Karpas-422 (cell line): Measurements from ENCODE around the gene CFAP43. TPM values are rescaled to one million over a fixed set of nuclear protein-coding genes. Genes with fewer than 3 reads are reported as not detected.

Experiments used
- DNase-seq: peaks from one replicate; pipeline ENCODE4 v3.0.0-alpha.2; 2015
- H2AFZ ChIP-seq: fragments of 200-600 bp; sonication (generic); 2 replicates; pipeline ENCODE4 v1.6.1; 2014; ENCODE audit warnings: antibody characterized with exemption, low read length, mixed read lengths
- H3K27ac ChIP-seq: fragments of 200-600 bp; sonication (generic); 2 replicates; pipeline ENCODE4 v1.5.1; 2014; ENCODE audit warnings: mild to moderate bottlenecking, low read length, moderate library complexity
- H3K27me3 ChIP-seq: fragments of 200-600 bp; sonication (generic); 2 replicates; pipeline ENCODE4 v1.6.1; 2014; ENCODE audit warnings: low read length, mixed read lengths
- H3K36me3 ChIP-seq: fragments of 200-600 bp; sonication (generic); 2 replicates; pipeline ENCODE4 v1.6.1; 2014; ENCODE audit warnings: low read length, mixed read lengths; ENCODE audit not compliant: insufficient read depth
- H3K4me1 ChIP-seq: fragments of 200-600 bp; sonication (generic); 2 replicates; pipeline ENCODE4 v1.6.1; 2014; ENCODE audit warnings: mild to moderate bottlenecking, low read length, mixed read lengths
- H3K4me2 ChIP-seq: fragments of 200-600 bp; sonication (generic); 2 replicates; pipeline ENCODE4 v1.6.1; 2014; ENCODE audit warnings: low read length, low read depth, mild to moderate bottlenecking; ENCODE audit not compliant: poor library complexity, severe bottlenecking
- H3K4me3 ChIP-seq: fragments of 200-600 bp; sonication (generic); 2 replicates; pipeline ENCODE4 v1.5.1; 2014; ENCODE audit warnings: mild to moderate bottlenecking, antibody characterized with exemption, low read length, mixed read lengths
- H3K79me2 ChIP-seq: fragments of 200-600 bp; sonication (generic); 2 replicates; pipeline ENCODE4 v1.6.1; 2014; ENCODE audit warnings: mild to moderate bottlenecking, low read length, mixed read lengths
- H3K9ac ChIP-seq: fragments of 200-600 bp; sonication (generic); 2 replicates; pipeline ENCODE4 v1.6.0; 2014; ENCODE audit warnings: low read length
- H3K9me2 ChIP-seq: fragments of 200-600 bp; sonication (generic), shearing (Covaris generic); replicated peaks from 2 replicates; pipeline ENCODE4 v1.6.0; 2014; ENCODE audit warnings: mild to moderate bottlenecking, low read length, moderate library complexity; ENCODE audit not compliant: insufficient read depth
- H3K9me3 ChIP-seq: fragments of 300-700, 200-600 bp; sonication (generic); 2 replicates; pipeline ENCODE4 v1.6.1; 2014; ENCODE audit warnings: low read length, mixed read lengths
- H4K20me1 ChIP-seq: fragments of 200-600 bp; sonication (generic); 2 replicates; pipeline ENCODE4 v1.6.1; 2014; ENCODE audit warnings: mild to moderate bottlenecking, antibody characterized with exemption, low read length, low read depth; ENCODE audit not compliant: insufficient read depth
- total RNA-seq: library from RNA; depleted of rRNA; stranded (reverse); fragments of >200 nt; shearing (Covaris generic); gene quantifications from 2 replicates; pipeline ENCODE4 v1.2.3, GENCODE V29; 2014; ENCODE audit warnings: low replicate concordance

The CFAP43 gene
- total RNA-seq, 1 experiment from 2014 or later = 0.07 TPM

DNA sequence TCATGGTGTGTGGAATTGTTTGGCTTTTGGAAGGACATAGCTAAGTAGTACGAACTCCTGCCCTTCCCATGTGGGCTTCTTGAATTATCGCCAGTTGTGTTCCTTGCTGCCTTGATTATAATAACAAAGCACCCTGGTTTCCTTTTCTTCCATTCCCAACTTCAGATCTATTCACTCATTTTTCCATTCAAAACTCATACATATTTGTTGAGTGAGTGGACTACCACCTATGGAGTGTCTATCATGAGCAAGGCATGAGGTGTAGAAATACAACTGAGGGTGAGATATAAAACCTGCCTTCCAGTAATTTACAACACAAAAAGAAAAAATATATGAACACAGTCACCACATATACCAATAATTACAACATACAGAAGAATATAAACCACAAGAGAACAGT lies 141.6 kb downstream of the CFAP43 start:
- Histone ChIP-seq H3K9me2 (no peaks in the 10 kb centered on the region), H3K4me3 (no peak overlapping the region), H3K9ac (no peak overlapping the region), H2AFZ (no peak overlapping the region), H3K27me3 (no peaks in the 10 kb centered on the region), H3K79me2 (no peaks in the 10 kb centered on the region), H4K20me1 (no peaks in the 10 kb centered on the region), H3K4me1 (no peaks in the 10 kb centered on the region), H3K36me3 (no peaks in the 10 kb centered on the region), H3K27ac (no peak overlapping the region), H3K4me2 (no peak overlapping the region), H3K9me3 (no peaks in the 10 kb centered on the region)
- DNase-seq = no peak

DNA sequence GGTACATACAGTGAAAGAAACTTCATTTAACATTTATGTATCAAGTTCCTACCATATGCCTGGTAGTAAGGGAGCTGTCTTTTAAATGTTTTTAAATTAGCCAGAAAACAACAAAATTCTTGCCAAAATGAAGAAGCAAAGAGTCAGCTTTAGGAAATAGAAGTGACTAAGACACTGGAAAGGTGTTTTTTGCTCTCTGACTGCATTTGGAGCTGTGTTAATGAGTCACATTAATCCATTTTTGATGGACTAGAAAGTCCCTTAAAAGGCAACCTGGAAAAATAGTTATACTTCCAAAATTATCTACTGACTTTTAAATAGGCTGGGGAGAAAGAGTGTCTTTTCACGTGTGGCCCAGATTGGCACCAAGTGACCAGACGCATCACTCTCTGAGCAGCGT lies 142.5 kb downstream of the CFAP43 start:
- no peak overlapping the region for H3K27ac ChIP-seq
- no peak overlapping the region for H3K4me2 ChIP-seq
- H3K4me1 ChIP-seq = no peaks in the 10 kb centered on the region
- H3K9ac ChIP-seq = no peak overlapping the region
- H3K9me3 ChIP-seq = no peaks in the 10 kb centered on the region
- H3K27me3 ChIP-seq = no peaks in the 10 kb centered on the region
- H3K4me3 ChIP-seq = no peak overlapping the region
- DNase-seq = no peak
- H2AFZ ChIP-seq = no peak overlapping the region
- H3K9me2 ChIP-seq = no peaks in the 10 kb centered on the region
- no peaks in the 10 kb centered on the region for H3K36me3 ChIP-seq
- no peaks in the 10 kb centered on the region for H3K79me2 ChIP-seq
- H4K20me1 ChIP-seq = no peaks in the 10 kb centered on the region

DNA sequence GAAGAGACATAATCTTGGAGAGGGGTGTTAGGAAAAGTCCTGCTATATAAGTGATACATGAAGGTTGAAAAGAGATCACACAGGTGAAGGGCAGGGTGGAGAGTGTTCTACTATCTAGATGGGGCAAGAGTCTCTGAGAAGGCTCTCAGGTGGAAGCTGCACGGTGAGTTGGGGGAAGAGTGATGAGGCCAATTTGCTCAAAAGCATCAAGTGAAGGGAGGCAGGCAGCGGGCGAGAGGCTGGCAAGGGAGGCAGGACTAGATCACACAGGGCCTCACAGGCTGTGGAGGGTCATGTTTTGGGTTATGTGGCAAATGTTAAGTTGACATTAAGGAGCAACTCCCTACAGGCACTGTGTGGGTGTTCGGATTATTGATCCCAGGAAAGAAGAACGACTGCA lies 143.9 kb downstream of the CFAP43 start:
- Histone ChIP-seq H3K4me1 (no peaks in the 10 kb centered on the region), H3K36me3 (no peaks in the 10 kb centered on the region), H4K20me1 (no peaks in the 10 kb centered on the region), H3K79me2 (no peaks in the 10 kb centered on the region), H3K9me3 (no peaks in the 10 kb centered on the region), H3K9me2 (no peaks in the 10 kb centered on the region), H3K27ac (no peak overlapping the region), H3K27me3 (no peaks in the 10 kb centered on the region), H3K4me2 (no peak overlapping the region), H2AFZ (no peak overlapping the region), H3K4me3 (no peak overlapping the region), H3K9ac (no peak overlapping the region)
- DNase-seq = no peak

DNA sequence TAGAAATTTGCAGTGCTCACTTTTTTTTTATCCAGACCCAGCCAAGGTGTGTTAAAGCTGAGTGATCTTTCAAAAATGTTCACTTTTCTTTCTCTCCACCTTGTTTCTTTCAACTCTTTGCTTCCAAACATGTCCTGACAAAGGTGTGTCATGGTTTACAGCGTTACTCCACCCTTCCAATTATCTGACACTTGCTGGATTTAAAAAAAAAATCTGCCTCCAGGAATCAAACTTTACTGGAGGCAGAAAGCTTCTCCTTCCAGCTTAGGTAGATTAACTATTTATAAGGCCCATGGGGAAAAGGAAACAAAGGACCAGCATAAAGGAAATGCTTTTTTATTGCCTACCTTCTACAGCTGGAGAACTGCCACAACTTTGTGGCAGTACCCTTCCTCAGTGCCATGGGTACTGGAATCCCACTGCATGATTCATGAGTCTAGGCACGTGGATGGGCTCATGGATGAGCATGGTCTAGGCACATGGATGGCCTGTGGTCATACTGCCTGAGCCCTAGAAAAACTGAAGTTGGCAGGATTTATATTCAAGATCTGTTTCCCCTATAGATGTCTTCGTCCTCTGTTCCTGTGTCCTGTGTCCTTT lies 146.3 kb downstream of the CFAP43 start, which contains the start of gene COL17A1:
Gene COL17A1 (minus strand): TSS at position 80 of the 600 bp plus-strand sequence. CDS start 5,207 bp downstream, outside the sequence.
- H3K9ac ChIP-seq = no peak within 1 kb of the TSS
- no peak within 1 kb of the TSS for H2AFZ ChIP-seq
- no peak within 1 kb of the TSS for H3K27ac ChIP-seq
- H3K27me3 ChIP-seq = no peaks in the 10 kb centered on the region
- no peak for DNase-seq
- no peaks in the 10 kb centered on the region for H3K36me3 ChIP-seq
- H3K9me2 ChIP-seq = no peaks in the 10 kb centered on the region
- H3K4me3 ChIP-seq = no peak within 1 kb of the TSS
- no peaks in the 10 kb centered on the region for H3K79me2 ChIP-seq
- H4K20me1 ChIP-seq = no peaks in the 10 kb centered on the region
- no peaks in the 10 kb centered on the region for H3K9me3 ChIP-seq
- H3K4me2 ChIP-seq = no peak within 1 kb of the TSS
- H3K4me1 ChIP-seq = no peaks in the 10 kb centered on the region

DNA sequence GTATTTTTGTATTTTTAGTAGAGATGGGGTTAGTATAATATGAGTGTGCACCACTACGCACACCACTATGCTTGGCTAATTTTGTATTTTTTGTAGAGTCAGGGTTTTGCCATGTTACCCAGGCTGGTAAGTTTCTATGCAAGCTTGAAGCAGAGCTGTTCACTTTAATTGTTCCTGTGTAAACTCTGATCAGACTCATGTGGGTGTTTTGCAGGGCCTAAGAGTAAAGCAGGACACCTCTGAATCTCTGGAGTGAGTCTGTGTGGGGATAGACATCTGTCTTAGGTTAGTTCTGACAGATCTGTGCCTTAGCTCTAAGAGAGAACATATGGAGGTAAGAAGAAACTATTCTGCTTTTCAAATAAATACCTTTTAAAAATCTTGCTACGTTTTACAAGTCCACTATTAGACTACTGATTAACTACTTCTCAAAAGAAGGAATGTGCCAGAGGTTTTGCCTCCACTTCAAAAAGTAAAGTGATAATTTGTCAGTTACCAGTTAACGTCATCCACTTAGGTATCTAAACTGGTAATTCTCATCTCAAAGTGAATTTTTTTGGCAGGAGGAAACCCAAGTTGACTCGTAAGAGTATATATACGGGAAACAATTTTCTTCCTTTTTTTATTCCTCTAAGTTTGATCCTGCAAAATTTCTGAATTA lies 147.6 kb downstream of the CFAP43 start:
- Histone ChIP-seq H3K4me2 (no peak overlapping the region), H3K27ac (no peak overlapping the region), H3K36me3 (no peaks in the 10 kb centered on the region), H3K27me3 (no peaks in the 10 kb centered on the region), H3K9me2 (no peaks in the 10 kb centered on the region), H2AFZ (no peak overlapping the region), H3K79me2 (no peaks in the 10 kb centered on the region), H3K9ac (no peak overlapping the region), H4K20me1 (no peaks in the 10 kb centered on the region), H3K4me1 (no peaks in the 10 kb centered on the region), H3K4me3 (no peak overlapping the region), H3K9me3 (no peaks in the 10 kb centered on the region)
- no peak for DNase-seq

DNA sequence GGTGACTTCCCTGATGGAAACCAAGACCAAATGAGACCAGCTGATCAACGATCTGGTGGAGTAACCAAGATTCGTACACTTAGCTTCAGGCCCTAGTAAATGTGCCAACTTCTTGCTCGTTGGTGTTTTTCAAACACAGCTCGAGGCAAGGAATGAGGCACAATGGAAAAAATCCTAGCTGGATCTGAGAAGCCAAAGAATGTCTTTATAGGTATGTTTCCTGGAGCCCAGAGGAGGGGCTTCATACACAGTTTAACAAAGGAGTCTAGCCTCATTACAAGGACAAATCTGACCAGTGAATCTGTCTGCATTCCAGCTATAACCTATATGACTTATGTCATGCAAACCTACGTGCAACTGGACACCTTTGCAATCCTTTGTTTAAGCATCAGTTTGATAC lies 150.2 kb downstream of the CFAP43 start:
- Histone ChIP-seq H3K9me3 (no peaks in the 10 kb centered on the region), H3K4me2 (no peak overlapping the region), H3K4me3 (no peak overlapping the region), H3K27me3 (no peaks in the 10 kb centered on the region), H3K36me3 (no peaks in the 10 kb centered on the region), H3K4me1 (no peaks in the 10 kb centered on the region), H3K9me2 (no peaks in the 10 kb centered on the region), H3K27ac (no peak overlapping the region), H3K79me2 (no peaks in the 10 kb centered on the region), H4K20me1 (no peaks in the 10 kb centered on the region), H3K9ac (no peak overlapping the region), H2AFZ (no peak overlapping the region)
- DNase-seq = no peak

DNA sequence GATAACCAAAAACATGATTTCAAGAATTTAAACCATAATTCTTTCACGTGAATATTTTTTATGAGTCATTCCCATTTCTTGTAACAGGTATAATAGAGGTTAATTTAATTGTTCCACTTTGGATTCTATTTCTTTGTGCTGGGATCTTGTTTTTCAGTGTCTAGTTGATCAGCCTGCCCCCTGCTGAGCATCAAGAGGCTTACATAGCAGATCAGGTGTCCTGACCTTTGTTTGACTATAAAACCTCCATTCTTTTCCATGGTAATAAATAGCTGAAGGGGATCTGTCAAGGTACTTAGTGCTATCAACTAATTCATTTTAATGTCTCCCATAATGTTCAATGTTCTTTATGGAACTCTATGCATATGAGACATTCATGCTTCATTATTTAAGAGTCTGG lies 151.4 kb downstream of the CFAP43 start:
- no peaks in the 10 kb centered on the region for H4K20me1 ChIP-seq
- no peaks in the 10 kb centered on the region for H3K9me2 ChIP-seq
- H3K4me1 ChIP-seq = no peaks in the 10 kb centered on the region
- no peak overlapping the region for H2AFZ ChIP-seq
- no peak overlapping the region for H3K27ac ChIP-seq
- no peaks in the 10 kb centered on the region for H3K27me3 ChIP-seq
- no peak overlapping the region for H3K4me2 ChIP-seq
- no peaks in the 10 kb centered on the region for H3K9me3 ChIP-seq
- H3K36me3 ChIP-seq = no peaks in the 10 kb centered on the region
- H3K79me2 ChIP-seq = no peaks in the 10 kb centered on the region
- H3K9ac ChIP-seq = no peak overlapping the region
- DNase-seq = peak; percentile 69
- no peak overlapping the region for H3K4me3 ChIP-seq
